Measurements from ENCODE around the gene KLF6. TPM values are rescaled to one million over a fixed set of nuclear protein-coding genes. Genes with fewer than 3 reads are reported as not detected.

KLF6 gene
- total RNA-seq, 1 experiment from 2014 or later = 27.9 TPM

DNA sequence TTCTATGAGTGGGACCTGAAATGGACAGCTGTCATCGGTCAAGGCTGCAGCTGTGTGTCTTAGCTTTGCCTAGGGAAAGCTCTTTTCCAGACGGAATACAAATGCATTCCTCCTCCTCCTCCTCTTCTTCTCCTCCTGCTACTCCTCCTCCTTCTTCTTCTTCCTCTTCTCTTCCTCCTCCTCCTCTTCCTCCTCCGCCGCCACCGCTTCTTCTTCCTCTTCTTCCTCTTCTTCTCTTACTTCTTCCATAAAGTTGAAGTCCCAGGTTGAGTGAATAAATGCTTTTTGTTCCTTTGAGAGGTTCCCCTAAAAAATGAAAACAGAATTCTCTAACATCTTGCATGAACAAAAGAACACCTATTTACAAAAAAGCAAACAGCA, 28.7 kb downstream of the KLF6 start:
- ChIA-PET POLR2A (no interaction called here), CTCF (no interaction called here)
- Mint-ChIP-seq H3K4me1 (peaks cover 7% of the 10 kb centered on the region), H3K36me3 (no peaks in the 10 kb centered on the region), H3K4me3 (no peak overlapping the region), H3K27me3 (ENCODE audit: low read depth) (peaks cover 2% of the 10 kb centered on the region), H3K9me3 (no peaks in the 10 kb centered on the region), H3K27ac (no peak overlapping the region)
- DNase-seq (ENCODE audit: low spot score) = no peak
- ATAC-seq = no peak
- TF ChIP-seq, protein P1, sequence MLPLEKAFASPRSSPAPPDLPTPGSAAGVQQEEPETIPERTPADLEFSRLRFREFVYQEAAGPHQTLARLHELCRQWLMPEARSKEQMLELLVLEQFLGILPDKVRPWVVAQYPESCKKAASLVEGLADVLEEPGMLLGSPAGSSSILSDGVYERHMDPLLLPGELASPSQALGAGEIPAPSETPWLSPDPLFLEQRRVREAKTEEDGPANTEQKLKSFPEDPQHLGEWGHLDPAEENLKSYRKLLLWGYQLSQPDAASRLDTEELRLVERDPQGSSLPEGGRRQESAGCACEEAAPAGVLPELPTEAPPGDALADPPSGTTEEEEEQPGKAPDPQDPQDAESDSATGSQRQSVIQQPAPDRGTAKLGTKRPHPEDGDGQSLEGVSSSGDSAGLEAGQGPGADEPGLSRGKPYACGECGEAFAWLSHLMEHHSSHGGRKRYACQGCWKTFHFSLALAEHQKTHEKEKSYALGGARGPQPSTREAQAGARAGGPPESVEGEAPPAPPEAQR (CRISPR knock-in tag; IDR thresholded peaks at IDR 0.05) = no peak
- TF ChIP-seq USF1 (CRISPR knock-in tag; IDR thresholded peaks at IDR 0.05) (no peak), HMGA2 (CRISPR knock-in tag; IDR thresholded peaks at IDR 0.05) (no peak), RORB (CRISPR knock-in tag; IDR thresholded peaks at IDR 0.05) (no peak), TEAD1 (CRISPR knock-in tag; IDR thresholded peaks at IDR 0.05) (no peak), NR3C1 (CRISPR knock-in tag; conservative IDR thresholded peaks at IDR 0.05; ENCODE audit: low read depth) (no peak), SMAD3 (CRISPR knock-in tag; IDR thresholded peaks at IDR 0.05; ENCODE audit: borderline replicate concordance) (no peak), JAZF1 (CRISPR knock-in tag; IDR thresholded peaks at IDR 0.05) (no peak), ZNF263 (CRISPR knock-in tag; IDR thresholded peaks at IDR 0.05; ENCODE audit: low read depth) (no peak), NFE2L1 (CRISPR knock-in tag; IDR thresholded peaks at IDR 0.05) (no peak), ZBTB21 (CRISPR knock-in tag; IDR thresholded peaks at IDR 0.05; ENCODE audit: borderline replicate concordance) (no peak), OVOL2 (CRISPR knock-in tag; IDR thresholded peaks at IDR 0.05; ENCODE audit: borderline replicate concordance) (no peak), GRHL2 (CRISPR knock-in tag; IDR thresholded peaks at IDR 0.05; ENCODE audit: insufficient replicate concordance, severe bottlenecking) (no peak), ZNF121 (CRISPR knock-in tag; IDR thresholded peaks at IDR 0.05) (no peak), TP53 (CRISPR knock-in tag; IDR thresholded peaks at IDR 0.05) (no peak)
- TF ChIP-seq, protein P2, sequence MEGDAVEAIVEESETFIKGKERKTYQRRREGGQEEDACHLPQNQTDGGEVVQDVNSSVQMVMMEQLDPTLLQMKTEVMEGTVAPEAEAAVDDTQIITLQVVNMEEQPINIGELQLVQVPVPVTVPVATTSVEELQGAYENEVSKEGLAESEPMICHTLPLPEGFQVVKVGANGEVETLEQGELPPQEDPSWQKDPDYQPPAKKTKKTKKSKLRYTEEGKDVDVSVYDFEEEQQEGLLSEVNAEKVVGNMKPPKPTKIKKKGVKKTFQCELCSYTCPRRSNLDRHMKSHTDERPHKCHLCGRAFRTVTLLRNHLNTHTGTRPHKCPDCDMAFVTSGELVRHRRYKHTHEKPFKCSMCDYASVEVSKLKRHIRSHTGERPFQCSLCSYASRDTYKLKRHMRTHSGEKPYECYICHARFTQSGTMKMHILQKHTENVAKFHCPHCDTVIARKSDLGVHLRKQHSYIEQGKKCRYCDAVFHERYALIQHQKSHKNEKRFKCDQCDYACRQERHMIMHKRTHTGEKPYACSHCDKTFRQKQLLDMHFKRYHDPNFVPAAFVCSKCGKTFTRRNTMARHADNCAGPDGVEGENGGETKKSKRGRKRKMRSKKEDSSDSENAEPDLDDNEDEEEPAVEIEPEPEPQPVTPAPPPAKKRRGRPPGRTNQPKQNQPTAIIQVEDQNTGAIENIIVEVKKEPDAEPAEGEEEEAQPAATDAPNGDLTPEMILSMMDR (IDR thresholded peaks at IDR 0.05) = no peak
- TF ChIP-seq, protein P3, sequence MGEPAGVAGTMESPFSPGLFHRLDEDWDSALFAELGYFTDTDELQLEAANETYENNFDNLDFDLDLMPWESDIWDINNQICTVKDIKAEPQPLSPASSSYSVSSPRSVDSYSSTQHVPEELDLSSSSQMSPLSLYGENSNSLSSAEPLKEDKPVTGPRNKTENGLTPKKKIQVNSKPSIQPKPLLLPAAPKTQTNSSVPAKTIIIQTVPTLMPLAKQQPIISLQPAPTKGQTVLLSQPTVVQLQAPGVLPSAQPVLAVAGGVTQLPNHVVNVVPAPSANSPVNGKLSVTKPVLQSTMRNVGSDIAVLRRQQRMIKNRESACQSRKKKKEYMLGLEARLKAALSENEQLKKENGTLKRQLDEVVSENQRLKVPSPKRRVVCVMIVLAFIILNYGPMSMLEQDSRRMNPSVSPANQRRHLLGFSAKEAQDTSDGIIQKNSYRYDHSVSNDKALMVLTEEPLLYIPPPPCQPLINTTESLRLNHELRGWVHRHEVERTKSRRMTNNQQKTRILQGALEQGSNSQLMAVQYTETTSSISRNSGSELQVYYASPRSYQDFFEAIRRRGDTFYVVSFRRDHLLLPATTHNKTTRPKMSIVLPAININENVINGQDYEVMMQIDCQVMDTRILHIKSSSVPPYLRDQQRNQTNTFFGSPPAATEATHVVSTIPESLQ (CRISPR knock-in tag; IDR thresholded peaks at IDR 0.05) = no peak
- TF ChIP-seq, protein P4, sequence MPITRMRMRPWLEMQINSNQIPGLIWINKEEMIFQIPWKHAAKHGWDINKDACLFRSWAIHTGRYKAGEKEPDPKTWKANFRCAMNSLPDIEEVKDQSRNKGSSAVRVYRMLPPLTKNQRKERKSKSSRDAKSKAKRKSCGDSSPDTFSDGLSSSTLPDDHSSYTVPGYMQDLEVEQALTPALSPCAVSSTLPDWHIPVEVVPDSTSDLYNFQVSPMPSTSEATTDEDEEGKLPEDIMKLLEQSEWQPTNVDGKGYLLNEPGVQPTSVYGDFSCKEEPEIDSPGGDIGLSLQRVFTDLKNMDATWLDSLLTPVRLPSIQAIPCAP (CRISPR knock-in tag; IDR thresholded peaks at IDR 0.05) = no peak

DNA sequence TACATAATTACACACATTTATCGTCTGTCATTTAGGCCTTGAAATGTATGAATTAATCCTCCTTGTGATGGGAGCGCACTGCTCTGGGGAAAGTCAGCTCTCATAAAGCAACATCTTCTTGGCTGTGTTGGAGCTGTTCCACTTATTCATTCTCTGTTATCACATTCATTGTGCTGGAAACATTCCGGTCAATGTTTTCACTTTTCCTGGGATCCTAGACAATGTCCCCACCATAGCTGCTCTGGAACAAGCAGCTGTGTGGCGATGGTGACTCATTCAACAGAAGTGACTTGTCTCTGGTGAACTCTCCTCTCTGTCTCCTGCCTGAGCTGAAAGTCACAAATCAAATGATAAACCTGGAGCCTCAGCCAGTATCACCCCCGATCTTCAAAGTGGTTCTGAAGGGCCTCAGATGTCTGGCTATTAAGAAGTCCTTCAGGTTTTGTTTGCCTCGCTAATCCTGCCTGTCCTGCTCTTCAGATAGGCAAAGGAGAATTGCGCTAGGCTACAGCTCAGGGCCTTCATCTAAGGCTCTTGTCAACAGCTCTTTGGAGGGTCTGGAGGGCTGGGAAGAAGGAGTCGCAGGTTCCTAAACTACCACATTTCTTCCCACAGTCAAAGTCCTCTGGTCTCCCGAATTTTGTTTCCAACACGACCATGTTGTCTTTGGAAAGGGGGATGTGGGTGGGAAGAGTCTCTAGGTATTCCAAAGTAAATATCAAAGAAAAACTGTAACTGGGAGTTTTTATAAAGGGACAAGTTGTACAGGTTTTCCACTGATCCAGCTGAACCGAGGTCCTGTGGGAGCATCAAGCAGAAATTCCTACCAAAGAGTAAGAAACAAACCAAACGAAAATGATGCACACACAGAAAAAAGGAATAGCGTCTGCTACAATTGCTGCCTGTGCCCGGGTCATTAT, 29.3 kb downstream of the KLF6 start:
- peaks cover under 1% of the 10 kb centered on the region; the same call in 1 of the 2 replicates for H3K4me1 Mint-ChIP-seq
- ATAC-seq = no peak
- H3K36me3 Mint-ChIP-seq = no peaks in the 10 kb centered on the region
- no peak overlapping the region for H3K27ac Mint-ChIP-seq
- H3K4me3 Mint-ChIP-seq = no peak overlapping the region
- DNase-seq (ENCODE audit: low spot score) = no peak
- H3K9me3 Mint-ChIP-seq = no peaks in the 10 kb centered on the region
- ChIA-PET CTCF (no interaction called here), POLR2A (interaction anchor here (1.5 kb wide), 1 partner anchor 30 kb away, joined by 3 read pairs; no protein-coding TSS in a partner anchor)
- peaks cover under 1% of the 10 kb centered on the region for H3K27me3 Mint-ChIP-seq (ENCODE audit: low read depth)
- TF ChIP-seq ZNF138 (CRISPR knock-in tag; conservative IDR thresholded peaks at IDR 0.05) (no peak), ZNF263 (CRISPR knock-in tag; IDR thresholded peaks at IDR 0.05; ENCODE audit: low read depth) (no peak), GTF2I (CRISPR knock-in tag; conservative IDR thresholded peaks at IDR 0.05) (no peak), USF2 (CRISPR knock-in tag; IDR thresholded peaks at IDR 0.05) (no peak), E2F5 (CRISPR knock-in tag; IDR thresholded peaks at IDR 0.05) (no peak)
- TF ChIP-seq, protein P1 (CRISPR knock-in tag; IDR thresholded peaks at IDR 0.05) = no peak
- TF ChIP-seq, protein P5, sequence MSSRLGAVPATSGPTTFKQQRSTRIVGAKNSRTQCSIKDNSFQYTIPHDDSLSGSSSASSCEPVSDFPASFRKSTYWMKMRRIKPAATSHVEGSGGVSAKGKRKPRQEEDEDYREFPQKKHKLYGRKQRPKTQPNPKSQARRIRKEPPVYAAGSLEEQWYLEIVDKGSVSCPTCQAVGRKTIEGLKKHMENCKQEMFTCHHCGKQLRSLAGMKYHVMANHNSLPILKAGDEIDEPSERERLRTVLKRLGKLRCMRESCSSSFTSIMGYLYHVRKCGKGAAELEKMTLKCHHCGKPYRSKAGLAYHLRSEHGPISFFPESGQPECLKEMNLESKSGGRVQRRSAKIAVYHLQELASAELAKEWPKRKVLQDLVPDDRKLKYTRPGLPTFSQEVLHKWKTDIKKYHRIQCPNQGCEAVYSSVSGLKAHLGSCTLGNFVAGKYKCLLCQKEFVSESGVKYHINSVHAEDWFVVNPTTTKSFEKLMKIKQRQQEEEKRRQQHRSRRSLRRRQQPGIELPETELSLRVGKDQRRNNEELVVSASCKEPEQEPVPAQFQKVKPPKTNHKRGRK (CRISPR knock-in tag; IDR thresholded peaks at IDR 0.05; ENCODE audit: borderline replicate concordance) = no peak
